GM21737 (cell line): ENCODE data around the gene JAML.

ENCODE experiments used
- ATAC-seq: cut with Tn5 transposase; IDR thresholded peaks from one replicate; pipeline ENCODE4 v1.9.1; 2021; ENCODE audit warnings: mild to moderate bottlenecking, moderate library complexity; ENCODE audit not compliant: unreplicated experiment

Gene JAML, protein sequence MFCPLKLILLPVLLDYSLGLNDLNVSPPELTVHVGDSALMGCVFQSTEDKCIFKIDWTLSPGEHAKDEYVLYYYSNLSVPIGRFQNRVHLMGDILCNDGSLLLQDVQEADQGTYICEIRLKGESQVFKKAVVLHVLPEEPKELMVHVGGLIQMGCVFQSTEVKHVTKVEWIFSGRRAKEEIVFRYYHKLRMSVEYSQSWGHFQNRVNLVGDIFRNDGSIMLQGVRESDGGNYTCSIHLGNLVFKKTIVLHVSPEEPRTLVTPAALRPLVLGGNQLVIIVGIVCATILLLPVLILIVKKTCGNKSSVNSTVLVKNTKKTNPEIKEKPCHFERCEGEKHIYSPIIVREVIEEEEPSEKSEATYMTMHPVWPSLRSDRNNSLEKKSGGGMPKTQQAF

DNA sequence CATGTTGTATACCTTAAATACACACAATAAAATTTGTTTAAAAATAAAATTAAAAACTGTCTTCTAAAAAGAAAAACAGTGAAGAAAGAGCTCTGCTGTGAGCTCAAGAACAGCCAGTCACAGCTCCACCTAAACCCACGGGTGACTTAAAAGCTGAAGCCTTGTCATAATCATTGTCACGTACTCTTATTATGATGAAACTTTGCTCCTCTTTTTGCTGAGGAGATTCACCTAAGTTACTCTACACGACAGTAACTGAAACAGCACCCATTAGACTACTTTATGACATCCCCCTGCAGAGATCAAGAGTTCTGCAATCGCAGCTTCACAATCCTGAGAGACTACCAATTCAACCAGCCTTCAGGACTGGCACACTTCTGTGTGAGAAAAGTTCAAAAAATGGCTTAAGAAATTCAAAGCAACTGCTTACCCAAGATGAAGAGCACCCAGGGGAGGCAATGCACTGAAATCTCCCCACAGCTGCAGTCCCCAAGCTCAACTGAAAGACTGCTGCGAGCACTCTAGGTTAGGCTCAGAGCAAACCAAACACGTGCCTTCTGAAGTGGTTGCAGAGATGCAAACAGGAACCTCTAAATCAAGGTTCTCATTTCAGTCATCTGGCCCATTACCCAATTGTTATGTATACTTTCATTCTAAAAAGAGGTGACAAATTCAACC lies at the start of gene JAML:
Gene JAML, minus strand, starts transcription at position 501 of the 678 bp plus-strand sequence. CDS start 10,145 bp downstream, outside the sequence.
- peak; percentile 42 for ATAC-seq

DNA sequence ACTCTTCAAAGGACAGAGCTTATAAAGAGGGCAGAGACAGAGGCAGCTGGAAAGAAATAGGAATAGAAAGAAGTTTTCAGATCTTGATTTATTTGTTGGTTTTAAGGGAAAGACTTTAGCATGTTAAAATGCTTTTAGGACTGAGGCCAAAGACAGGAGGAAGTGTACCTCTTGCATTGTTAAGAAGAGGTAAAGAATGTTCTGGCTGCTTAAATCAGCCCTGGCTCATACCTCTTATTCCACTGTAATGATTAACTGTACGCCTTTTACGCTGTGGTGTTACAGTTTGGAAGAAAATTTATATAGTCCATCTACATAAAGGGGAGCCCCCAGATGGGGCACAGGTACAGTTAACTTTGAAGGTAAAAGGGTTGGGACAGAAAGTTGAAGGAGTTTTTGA lies 49.4 kb upstream of the JAML start:
- ATAC-seq, result no peak

DNA sequence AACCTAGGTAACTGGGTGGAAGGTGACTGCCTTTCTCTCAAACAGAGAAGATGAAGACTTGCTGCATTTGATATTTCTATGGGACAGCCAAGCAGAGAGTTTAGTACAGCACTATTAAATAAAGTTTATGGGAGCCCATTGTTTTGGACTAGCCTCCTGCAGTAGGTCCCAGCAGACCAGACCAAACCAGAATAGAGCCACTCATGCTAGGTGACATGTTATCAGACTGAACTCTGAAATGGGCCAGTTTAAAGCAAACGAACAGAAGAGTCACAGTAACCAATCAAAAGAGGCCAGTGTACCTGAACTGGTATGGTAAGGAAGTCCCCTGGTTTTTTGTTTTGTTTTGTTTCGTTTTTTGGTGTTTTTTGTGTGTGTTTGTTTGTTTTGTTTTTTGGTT lies 47.2 kb upstream of the JAML start:
- no peak for ATAC-seq

DNA sequence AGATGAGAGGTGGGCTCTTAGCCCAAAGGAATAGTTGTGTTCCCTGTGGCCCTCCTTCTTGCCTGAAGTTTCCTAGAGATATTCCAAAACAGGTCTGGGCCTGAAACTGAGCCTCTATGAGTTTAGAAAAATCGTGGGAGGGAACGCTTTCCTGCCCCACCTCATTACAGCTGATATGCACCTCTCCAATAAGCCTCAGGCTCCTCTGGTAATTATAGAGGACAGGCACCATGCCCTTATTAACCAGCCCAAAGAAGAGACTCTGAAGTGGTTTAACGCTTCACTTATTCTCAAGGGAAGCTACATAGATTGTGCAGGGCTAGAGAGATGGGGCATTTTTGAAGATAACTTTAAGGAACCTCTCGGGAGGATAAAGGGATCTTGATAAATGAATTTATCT lies 42.7 kb upstream of the JAML start:
- ATAC-seq, result no peak

DNA sequence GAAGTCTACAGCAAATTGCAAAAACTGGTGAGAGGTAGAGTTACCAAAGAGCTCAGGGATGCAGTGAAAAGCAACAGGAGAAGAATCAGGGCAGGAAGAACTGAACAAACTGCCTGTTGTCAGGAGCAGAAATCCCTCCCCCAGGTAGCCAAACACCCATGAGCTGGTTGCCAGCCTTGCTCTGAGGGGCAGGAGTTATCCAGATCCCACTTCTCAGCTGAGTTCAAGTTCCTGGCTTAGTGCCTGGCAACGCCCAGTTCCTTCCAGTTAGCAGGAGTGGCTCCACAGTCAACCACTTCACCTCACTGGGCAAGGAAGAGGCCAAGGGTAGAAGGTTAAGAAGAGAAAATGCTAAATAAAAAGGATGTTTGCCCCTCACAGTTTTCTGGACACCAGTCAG lies 41.1 kb upstream of the JAML start:
- no peak for ATAC-seq

DNA sequence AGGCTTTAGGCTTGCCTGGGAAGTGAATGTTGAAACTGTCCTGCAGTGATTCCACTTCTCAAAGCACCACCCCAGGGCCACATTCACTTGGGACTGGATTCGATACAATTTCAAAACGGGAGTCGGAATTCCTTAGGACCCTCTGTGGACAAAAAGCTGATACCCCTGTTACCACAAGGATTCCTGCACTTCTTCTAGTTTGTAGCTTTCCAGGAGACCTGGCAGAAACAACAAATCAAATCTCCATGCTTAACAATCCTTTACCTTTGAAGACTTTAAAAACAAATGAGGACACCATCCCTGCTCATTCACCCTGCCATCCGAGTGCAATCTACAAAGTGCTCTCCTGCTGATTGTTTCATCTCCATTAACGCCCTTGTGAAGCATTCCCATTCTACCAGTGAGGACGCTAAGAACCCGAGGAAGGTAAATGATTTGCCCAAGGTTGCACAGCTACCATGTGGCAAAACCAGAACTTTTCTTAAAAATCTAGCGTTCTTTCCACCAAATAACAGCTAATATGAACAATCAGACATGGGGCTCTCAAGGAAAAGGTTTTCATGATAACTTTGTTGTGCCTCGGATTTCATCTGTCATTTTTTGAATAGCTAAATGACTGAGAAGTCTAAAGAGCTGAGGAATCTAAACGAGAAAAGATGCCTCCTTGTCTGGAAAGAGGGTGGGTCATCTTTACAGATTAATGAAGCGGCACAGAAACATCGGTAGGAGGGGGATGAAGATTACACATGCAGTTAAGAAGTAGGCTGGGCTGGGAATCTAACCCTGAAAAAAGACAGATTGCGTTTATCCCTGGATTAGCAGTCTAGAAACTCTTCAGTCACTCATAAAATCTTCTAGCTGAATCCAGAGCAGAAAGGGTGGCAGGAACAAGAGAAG lies 40.0 kb upstream of the JAML start:
- no peak for ATAC-seq

DNA sequence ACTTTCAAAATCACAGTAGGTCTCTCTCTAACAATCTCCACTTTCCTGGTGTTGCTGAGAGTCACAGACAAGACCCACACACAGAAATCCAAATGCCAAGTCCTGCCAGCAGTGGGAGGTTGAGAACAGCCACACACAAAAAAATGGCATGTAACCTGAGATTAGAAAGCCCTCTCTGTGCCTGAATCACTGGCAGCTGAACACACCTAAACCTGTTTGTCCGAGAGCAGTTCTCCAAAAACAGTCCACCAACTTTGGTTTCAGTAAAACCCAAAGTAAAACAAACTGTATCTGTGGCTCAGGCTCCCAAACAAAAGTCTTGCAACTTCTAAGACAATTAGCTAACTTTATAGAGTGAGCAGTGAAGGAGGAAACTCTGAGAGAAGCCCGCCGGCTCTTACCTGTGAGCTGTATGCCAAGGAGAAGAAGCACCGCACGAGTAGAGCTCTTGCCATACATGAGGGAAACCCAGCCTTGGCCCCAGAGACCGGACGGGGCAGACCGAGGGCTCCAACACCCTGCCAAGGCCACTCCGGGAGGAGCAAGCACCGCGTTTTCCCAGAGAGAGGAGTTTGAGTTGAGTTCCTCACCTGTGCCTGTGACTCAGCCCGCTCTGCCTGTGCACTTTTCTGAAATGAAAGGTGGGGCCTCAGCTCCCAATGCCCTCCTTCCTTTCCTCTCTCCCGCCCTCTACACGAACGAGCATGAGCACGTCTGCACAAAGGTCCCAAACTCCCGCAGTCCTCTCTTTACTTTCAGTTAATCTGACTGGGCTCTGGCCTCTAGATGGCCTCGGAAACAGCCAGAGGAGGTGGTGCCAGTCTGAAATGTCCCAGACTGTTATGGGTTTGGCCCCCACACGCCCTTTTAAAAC lies 39.1 kb upstream of the JAML start, which contains the start of gene MPZL2:
Gene MPZL2, minus strand, starts transcription at position 603 of the 874 bp plus-strand sequence. Its CDS starts 144 bp downstream, at position 459.
- ATAC-seq, result no peak

DNA sequence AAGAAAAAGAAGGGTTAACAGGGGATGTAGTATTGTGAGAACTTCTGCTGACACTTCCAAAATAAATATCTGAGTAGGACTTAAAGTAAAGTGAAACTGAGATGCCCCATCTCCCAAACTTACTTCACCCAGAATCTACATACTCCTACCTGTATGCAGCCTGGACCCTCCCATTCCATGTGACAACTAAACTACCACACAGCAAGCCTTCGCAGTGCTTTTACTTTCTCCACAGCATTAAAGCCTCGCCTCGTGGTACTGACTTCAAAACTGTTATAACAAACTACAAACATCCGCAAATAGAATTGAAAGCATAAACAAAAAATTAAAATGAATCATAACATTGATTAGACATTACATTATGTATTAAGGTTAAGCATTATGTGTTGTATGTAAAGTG lies 38.3 kb upstream of the JAML start:
- no peak for ATAC-seq

DNA sequence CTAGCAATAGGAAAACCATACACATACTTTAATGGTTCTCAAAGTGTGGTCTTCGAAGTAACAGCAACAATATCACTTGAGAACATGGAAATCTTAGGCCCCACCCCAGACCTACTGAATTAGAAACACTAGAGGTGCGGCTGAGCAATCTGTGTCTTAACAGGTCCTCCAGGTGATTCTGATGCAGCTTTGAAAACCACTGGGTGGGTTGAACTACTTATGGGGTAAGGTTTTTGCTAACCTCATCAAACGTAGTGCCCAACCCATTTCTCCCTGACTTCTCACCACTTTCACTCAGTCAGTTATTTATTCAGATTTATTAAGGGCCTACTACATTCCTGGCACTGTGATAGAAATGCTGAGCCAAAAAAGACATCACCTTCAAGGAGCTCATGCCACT lies 35.5 kb upstream of the JAML start:
- no peak for ATAC-seq

DNA sequence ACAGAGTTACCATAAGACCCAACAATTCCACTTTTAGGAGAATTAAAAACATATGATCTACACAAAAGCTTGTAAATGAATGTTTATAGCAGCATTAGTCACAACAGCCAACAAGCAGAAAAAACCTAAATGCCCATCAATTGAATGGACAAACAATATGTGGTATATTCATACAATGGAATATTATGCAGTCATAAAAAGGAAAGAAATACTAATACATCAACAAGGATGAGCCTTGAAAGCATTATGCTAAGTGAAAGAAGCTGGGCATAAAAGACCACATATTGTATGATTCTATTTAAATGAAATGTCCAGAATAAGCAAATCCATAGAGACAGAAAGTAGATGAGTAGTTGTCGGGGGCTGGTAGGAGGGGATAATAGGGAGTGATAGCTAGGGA lies 34.3 kb upstream of the JAML start:
- no peak for ATAC-seq

DNA sequence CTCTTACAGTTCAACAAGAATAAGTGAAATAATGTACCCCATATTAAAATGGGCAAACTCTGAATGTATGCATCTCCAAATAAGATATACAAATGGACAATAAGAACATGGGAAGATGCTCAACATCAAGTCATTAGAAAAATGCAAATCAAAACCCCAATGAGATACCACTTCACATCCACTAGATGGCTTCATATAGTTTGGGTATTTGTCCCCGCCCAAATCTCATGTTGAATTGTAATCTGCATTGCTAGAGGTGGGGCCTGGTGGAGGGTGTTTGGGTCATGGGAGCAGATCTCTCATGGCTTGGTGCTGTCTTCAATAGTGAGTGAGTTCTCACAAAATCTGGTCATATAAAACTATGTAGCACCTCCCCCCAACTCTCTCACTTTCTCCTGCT lies 33.6 kb upstream of the JAML start:
- no peak for ATAC-seq

DNA sequence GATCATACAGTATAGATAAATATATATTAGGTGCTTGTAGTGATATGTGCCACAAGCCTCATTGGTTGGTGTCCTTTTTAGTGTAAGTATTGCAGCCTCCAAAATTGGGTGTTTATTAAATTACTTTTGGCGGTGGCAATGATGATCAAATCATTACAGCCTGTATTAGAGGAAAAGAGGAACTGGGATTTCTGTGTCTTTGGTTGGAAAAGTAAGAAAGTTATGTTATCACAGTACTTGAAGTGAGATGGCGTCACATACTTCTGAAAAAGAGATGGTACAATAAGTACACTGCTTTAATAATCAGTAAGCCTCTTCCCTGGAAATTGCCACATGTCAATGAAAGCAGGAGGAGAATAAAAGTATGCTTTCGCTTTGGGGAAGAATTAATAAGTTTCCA lies 27.9 kb upstream of the JAML start:
- ATAC-seq, result no peak

DNA sequence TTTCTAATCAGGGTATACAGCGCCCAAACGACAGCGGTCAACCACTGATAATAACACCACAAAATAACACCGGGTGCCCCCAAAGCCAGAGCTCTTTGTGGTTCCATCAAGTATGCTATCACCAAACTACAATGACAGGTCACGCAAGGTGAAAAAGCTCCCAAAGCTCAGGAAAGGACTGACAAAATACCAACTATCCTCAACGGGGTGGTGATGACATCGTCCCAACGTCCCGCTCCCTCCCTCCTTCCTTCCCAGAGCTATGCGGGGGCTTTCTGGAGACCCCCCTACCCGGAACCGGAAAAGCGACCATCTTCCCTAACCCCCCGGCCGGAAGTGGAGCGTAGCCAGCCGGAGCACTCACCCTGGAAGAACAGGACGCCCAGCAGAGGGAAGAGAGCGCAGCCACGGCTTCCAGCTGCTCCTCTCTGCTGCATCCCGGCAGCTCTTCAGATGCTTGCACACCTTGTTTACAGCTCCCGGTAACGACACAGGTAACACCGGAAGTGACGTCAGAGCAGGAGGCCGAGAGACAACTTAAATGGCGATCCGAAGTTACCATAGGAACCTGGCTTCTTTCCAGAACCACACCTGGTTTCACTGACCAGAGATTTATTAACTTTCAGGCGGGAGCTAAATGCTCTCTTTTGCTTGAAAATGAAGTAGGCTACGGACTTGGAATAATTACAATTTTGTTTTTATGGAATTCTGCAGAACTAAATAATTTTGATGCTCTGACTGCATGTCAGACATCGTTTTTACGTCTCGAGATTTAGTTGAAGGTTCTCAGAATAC lies 27.2 kb upstream of the JAML start, which contains the start of gene MPZL3:
Gene MPZL3, minus strand, starts transcription at position 508 of the 795 bp plus-strand sequence. Its CDS starts 71 bp downstream, at position 437.
- ATAC-seq, result peak; percentile 70

DNA sequence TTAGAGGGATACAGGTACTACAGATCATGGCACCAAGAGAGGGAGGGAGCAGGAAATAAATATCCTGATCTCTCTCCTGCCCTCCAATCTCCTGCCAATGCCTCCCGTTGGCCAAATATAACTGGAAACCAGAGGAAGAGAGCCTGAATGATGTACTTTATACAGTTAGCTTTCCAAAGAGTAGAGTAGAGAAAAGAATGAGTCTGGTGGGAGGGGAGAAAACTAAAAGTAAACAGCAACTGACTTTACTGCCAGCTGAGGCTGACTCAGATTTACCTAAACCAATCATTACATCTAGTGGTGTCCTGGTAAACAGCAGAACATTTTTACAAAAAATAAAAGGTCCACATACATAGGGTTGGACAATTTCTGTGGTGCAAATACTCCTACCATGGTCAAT lies 22.2 kb upstream of the JAML start:
- ATAC-seq, result no peak

DNA sequence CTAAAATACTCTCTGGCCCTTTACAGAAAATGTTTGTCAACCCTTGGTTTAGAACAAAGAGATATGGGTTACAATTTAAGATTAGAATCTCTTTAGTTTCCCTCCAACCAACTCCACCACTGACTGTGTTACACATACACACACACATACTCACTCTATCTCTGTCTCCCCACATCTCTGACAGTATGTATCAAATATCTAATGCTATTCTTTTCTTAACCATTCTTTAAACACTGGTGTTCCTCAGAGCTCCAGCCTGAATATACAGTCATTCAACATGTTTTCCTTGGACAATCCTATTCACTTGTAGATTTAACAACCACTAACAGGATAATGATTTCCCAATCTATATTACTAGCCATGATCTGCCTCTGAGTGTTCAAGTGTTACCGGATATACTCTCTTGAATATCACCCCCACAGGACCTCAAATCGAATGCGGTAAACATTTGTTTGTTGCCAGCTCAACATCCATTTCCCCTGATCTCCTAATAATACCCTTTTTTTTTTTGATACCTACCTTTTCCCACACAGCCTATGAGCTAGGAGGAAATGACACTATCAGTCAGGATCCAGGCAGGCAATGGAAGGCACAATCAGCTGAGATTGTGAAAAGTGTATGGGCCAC lies 21.2 kb upstream of the JAML start:
- no peak for ATAC-seq

DNA sequence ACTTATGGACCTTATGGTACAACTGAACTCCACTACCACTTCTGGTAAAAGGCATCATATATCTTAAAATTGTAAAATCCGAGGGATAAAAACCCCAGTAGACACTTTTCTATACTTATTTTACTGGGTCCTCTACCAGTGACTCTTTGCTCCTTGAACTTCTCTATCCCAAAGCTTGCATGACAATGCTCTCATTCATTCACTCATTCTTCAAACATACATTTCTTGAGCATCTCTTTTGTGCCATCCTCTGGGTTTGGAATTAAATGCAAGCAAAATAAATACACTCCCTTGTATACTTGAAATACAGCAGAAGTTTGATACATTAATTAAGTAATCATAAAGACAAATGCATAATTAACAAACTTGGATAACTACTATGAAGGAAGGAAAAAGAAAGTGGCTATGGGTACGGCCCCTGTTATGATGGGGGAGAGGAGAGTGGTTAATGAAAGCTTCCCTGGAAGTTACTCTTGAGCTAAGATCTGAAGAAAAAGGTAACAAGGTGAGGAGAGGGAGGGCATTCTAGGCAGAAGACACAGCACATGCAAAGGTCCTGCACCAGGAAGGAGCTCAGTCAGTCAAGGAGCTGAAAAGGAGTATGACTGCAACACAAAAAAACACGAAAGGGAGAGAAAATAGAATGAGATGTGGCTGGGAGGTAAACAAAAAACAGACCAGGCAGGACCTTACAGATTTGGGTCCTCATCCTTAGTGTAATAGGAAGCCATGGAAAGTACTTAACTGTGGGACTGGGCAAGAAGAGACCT lies 19.4 kb upstream of the JAML start:
- no peak for ATAC-seq

DNA sequence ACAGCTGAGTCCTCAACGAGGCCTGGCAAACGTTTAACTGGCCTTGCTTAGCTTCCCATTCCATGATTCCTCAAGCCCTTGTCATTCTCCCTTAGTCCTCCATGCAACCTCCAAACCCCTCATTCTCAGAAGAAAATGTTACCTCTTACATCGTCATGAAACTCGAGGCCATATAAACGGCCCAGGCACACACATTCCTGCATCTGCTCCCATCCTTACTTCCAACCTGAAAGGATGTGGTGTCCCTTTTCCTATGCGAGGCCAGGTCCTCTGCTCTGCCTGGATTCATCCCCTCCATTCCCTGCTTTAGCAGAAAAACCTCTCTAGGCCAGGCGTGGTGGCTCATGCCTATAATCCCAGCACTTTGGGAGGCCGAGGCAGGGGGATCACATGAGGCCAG lies 18.4 kb upstream of the JAML start:
- ATAC-seq, result no peak

DNA sequence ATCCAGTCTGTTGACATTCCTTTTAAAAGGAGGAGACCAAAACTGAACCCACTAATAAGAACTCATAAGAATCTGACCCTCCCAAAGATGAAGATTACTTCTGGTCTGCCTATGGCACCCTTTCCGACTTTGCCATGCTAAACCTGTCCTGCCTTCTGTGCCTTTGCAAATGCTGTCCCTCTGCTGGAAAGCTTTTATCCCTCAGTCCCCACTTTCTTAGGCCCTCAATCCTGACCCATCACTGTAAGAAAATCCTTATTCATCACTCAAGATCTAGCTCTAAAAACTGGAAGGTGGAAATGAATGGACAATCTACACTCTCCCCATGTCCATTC lies 16.9 kb upstream of the JAML start:
- no peak for ATAC-seq
